Measurements from ENCODE around the gene RBPJ.

- TF ChIP-seq CTCF (IDR thresholded peaks at IDR 0.05) (no peak), ZBTB33 (IDR thresholded peaks at IDR 0.05; ENCODE audit: borderline replicate concordance, low read depth) (no peak)
These were observed 32.4 kb upstream of the RBPJ start for GRCh38 chr4:26288355-26288909.
